ENCODE results near the gene TIGD6. TPM values are rescaled to one million over a fixed set of nuclear protein-coding genes. Genes with fewer than 3 reads are reported as not detected.

Gene TIGD6
- total and polyA plus RNA-seq, 4 donors: 1.3 to 2.9 (median 2.1) TPM

DNA sequence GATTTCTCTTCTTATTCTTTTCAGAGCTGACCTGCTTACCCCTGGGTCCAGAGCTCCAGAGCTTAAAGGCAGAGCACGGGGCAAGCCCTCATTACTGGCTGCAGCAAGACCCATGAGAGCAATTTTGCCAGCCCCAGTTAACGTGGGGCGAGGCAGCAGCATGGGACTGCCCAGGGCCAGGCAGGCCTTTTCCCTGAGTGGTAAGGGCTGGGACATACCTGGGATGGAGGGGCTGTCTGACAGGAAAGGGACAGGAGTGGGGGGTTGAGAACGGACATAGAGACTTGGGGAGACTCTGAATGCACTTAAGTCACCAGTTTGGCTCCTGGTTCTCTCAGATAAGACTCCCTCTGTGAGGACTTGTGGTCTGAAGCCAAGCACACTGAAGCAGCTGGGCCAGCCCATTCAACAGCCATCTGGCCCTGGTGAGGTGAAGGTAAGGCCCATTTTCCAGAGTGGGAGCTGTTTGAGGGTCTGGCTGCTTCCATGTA lies 26.3 kb upstream of the TIGD6 start (continued):
- TF ChIP-seq GABPA (IDR thresholded peaks at IDR 0.05 in 1 of 2, conservative IDR thresholded peaks at IDR 0.05 in 1 of 2): no peak
- TF ChIP-seq TAF1 (conservative IDR thresholded peaks at IDR 0.05): no peak
- no peak for TF ChIP-seq JUND (IDR thresholded peaks at IDR 0.05)

DNA sequence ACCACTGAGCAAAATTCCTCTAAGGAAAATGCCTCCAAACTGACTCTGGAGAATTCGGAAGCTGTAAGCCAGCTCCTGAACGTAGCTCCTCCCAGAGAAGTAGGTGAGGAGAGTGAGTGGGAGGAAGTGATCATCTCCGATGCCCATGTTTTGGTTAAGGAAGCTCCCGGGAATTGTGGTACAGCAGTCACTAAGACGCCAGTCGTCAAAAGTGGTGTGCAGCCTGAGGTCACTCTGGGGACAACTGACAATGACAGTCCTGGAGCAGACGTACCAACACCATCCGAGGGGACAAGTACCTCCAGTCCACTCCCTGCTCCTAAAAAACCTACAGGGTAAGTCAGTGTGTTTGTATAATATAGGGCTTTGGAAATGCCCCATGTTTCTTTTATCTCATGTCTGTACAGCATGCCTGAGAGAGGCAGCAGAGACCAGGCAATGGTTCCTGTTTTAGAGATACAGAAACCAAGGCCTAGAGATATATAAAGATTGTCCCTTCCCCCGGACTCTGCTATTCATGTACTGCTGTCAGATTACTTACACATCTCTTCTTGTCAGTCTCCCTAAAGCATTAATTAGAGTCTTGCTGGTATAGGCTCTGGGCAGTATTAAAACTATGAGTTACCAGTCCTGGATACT lies 24.0 kb upstream of the TIGD6 start:
- Histone ChIP-seq H3K36me3 (ENCODE audit: control insufficient read depth in 4 of 4, insufficient read depth in 3 of 4, low read depth in 1 of 4, low read length in 3 of 4) (peaks cover 17 to 64% (median 43%) of the 10 kb centered on the region in 4 donors), H3K4me1 (ENCODE audit: control insufficient read depth in 4 of 4, insufficient read depth in 4 of 4, low read length in 3 of 4) (no peaks in the 10 kb centered on the region), H3K9ac (ENCODE audit: low read depth in 1 of 2, low read length in 2 of 2) (no peak overlapping the region), H3K4me3 (ENCODE audit: low read depth in 1 of 3, low read length in 3 of 3) (no peak overlapping the region), H3K27me3 (ENCODE audit: control insufficient read depth in 4 of 4, insufficient read depth in 4 of 4, low read length in 3 of 4) (no peaks in the 10 kb centered on the region), H3K9me3 (ENCODE audit: control insufficient read depth in 4 of 4, low read length in 3 of 4) (no peaks in the 10 kb centered on the region), H3K27ac (ENCODE audit: low read depth in 1 of 2, low read length in 2 of 2) (no peak overlapping the region)
- DNase-seq (ENCODE audit: low spot score): no peak
- 85% methylated on average over 9 of the region's 9 CpGs for WGBS
- TF ChIP-seq, protein P1, sequence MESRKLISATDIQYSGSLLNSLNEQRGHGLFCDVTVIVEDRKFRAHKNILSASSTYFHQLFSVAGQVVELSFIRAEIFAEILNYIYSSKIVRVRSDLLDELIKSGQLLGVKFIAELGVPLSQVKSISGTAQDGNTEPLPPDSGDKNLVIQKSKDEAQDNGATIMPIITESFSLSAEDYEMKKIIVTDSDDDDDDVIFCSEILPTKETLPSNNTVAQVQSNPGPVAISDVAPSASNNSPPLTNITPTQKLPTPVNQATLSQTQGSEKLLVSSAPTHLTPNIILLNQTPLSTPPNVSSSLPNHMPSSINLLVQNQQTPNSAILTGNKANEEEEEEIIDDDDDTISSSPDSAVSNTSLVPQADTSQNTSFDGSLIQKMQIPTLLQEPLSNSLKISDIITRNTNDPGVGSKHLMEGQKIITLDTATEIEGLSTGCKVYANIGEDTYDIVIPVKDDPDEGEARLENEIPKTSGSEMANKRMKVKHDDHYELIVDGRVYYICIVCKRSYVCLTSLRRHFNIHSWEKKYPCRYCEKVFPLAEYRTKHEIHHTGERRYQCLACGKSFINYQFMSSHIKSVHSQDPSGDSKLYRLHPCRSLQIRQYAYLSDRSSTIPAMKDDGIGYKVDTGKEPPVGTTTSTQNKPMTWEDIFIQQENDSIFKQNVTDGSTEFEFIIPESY (IDR thresholded peaks at IDR 0.05): no peak
- no peak for TF ChIP-seq HNF4A (conservative IDR thresholded peaks at IDR 0.05)
- no peak for TF ChIP-seq EGR1 (IDR thresholded peaks at IDR 0.05; ENCODE audit: low read depth in 2 of 2)
- TF ChIP-seq TAF1 (conservative IDR thresholded peaks at IDR 0.05): no peak
- no peak for TF ChIP-seq NR2F2 (IDR thresholded peaks at IDR 0.05)
- no peak for TF ChIP-seq RXRA (IDR thresholded peaks at IDR 0.05)
- no peak for TF ChIP-seq YY1 (IDR thresholded peaks at IDR 0.05)
- TF ChIP-seq, protein P2, sequence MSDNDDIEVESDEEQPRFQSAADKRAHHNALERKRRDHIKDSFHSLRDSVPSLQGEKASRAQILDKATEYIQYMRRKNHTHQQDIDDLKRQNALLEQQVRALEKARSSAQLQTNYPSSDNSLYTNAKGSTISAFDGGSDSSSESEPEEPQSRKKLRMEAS (IDR thresholded peaks at IDR 0.05): no peak
- TF ChIP-seq SP1 (IDR thresholded peaks at IDR 0.05): no peak
- TF ChIP-seq, protein P3, sequence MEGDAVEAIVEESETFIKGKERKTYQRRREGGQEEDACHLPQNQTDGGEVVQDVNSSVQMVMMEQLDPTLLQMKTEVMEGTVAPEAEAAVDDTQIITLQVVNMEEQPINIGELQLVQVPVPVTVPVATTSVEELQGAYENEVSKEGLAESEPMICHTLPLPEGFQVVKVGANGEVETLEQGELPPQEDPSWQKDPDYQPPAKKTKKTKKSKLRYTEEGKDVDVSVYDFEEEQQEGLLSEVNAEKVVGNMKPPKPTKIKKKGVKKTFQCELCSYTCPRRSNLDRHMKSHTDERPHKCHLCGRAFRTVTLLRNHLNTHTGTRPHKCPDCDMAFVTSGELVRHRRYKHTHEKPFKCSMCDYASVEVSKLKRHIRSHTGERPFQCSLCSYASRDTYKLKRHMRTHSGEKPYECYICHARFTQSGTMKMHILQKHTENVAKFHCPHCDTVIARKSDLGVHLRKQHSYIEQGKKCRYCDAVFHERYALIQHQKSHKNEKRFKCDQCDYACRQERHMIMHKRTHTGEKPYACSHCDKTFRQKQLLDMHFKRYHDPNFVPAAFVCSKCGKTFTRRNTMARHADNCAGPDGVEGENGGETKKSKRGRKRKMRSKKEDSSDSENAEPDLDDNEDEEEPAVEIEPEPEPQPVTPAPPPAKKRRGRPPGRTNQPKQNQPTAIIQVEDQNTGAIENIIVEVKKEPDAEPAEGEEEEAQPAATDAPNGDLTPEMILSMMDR (IDR thresholded peaks at IDR 0.05; ENCODE audit: low read depth, low read length, missing input control): no peak
- no peak for TF ChIP-seq FOXA1 (IDR thresholded peaks at IDR 0.05)
- TF ChIP-seq JUND (IDR thresholded peaks at IDR 0.05): no peak
- TF ChIP-seq, protein P4, sequence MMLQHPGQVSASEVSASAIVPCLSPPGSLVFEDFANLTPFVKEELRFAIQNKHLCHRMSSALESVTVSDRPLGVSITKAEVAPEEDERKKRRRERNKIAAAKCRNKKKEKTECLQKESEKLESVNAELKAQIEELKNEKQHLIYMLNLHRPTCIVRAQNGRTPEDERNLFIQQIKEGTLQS (IDR thresholded peaks at IDR 0.05): no peak
- TF ChIP-seq FOXA2 (IDR thresholded peaks at IDR 0.05): no peak
- TF ChIP-seq RAD21 (IDR thresholded peaks at IDR 0.05): no peak
- TF ChIP-seq, protein P5, sequence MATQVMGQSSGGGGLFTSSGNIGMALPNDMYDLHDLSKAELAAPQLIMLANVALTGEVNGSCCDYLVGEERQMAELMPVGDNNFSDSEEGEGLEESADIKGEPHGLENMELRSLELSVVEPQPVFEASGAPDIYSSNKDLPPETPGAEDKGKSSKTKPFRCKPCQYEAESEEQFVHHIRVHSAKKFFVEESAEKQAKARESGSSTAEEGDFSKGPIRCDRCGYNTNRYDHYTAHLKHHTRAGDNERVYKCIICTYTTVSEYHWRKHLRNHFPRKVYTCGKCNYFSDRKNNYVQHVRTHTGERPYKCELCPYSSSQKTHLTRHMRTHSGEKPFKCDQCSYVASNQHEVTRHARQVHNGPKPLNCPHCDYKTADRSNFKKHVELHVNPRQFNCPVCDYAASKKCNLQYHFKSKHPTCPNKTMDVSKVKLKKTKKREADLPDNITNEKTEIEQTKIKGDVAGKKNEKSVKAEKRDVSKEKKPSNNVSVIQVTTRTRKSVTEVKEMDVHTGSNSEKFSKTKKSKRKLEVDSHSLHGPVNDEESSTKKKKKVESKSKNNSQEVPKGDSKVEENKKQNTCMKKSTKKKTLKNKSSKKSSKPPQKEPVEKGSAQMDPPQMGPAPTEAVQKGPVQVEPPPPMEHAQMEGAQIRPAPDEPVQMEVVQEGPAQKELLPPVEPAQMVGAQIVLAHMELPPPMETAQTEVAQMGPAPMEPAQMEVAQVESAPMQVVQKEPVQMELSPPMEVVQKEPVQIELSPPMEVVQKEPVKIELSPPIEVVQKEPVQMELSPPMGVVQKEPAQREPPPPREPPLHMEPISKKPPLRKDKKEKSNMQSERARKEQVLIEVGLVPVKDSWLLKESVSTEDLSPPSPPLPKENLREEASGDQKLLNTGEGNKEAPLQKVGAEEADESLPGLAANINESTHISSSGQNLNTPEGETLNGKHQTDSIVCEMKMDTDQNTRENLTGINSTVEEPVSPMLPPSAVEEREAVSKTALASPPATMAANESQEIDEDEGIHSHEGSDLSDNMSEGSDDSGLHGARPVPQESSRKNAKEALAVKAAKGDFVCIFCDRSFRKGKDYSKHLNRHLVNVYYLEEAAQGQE (IDR thresholded peaks at IDR 0.05): no peak
- TF ChIP-seq HNF4G (IDR thresholded peaks at IDR 0.05): no peak
- no peak for TF ChIP-seq GABPA (IDR thresholded peaks at IDR 0.05 in 1 of 2, conservative IDR thresholded peaks at IDR 0.05 in 1 of 2)
